GM19351 (cell line): ENCODE results near the gene SERPINB10.
A peak's percentile ranks its signal among the peaks of the same experiment; 100 is the strongest.
"Not testable (repeated sequence)": the region's sequence is repeated elsewhere in the genome, so short reads cannot be mapped to it uniquely, and the experiment has no call there.

Source experiments
- ATAC-seq: cut with Tn5 transposase; IDR thresholded peaks from one replicate; pipeline ENCODE4 v1.9.1; 2021; ENCODE audit warnings: mild to moderate bottlenecking, moderate library complexity; ENCODE audit not compliant: unreplicated experiment

SERPINB10 gene

GRCh38 chr18:63940008-63940407 lies 32.2 kb downstream of the SERPINB10 start:
- ATAC-seq, result no peak

- ATAC-seq, result not testable (repeated sequence)
Measured at GRCh38 chr18:63940543-63941050, 32.8 kb downstream of the SERPINB10 start.

- ATAC-seq, result no peak
Measured at GRCh38 chr18:63947051-63947790, 39.5 kb downstream of the SERPINB10 start.

- ATAC-seq, result peak; percentile 87
Measured at GRCh38 chr18:63949068-63949737, 41.4 kb downstream of the SERPINB10 start, which contains the start of gene HMSD. TSS of gene HMSD (plus strand) at chr18:63949301. CDS start at chr18:63953456, 4,155 bp downstream.

- ATAC-seq, result peak; percentile 53
Measured at GRCh38 chr18:63951302-63951705, 43.5 kb downstream of the SERPINB10 start.

GRCh38 chr18:63953811-63954210 lies 46.1 kb downstream of the SERPINB10 start:
- no peak for ATAC-seq

- ATAC-seq, result no peak
Measured at GRCh38 chr18:63956755-63957154, 49.0 kb downstream of the SERPINB10 start.

- ATAC-seq, result no peak
Measured at GRCh38 chr18:63960891-63961290, 53.1 kb downstream of the SERPINB10 start.

GRCh38 chr18:63961435-63961980 lies 53.8 kb downstream of the SERPINB10 start:
- ATAC-seq, result no peak

GRCh38 chr18:63962137-63962536 lies 54.4 kb downstream of the SERPINB10 start:
- ATAC-seq, result no peak

GRCh38 chr18:63963615-63964256 lies 56.0 kb downstream of the SERPINB10 start:
- peak; percentile 97 for ATAC-seq

GRCh38 chr18:63964908-63965307 lies 57.1 kb downstream of the SERPINB10 start:
- ATAC-seq, result no peak

- no peak for ATAC-seq
Measured at GRCh38 chr18:63965716-63966330, 58.1 kb downstream of the SERPINB10 start.

GRCh38 chr18:63969942-63970808 lies 62.4 kb downstream of the SERPINB10 start, which contains the start of gene SERPINB8:
TSS of gene SERPINB8 (plus strand) at chr18:63970081. CDS start at chr18:63978309, 8,228 bp downstream.
- peak; percentile 87 for ATAC-seq

- ATAC-seq, result peak; percentile 0
Measured at GRCh38 chr18:63970809-63971205, 63.0 kb downstream of the SERPINB10 start.

- ATAC-seq, result no peak
Measured at GRCh38 chr18:63971320-63972001, 63.7 kb downstream of the SERPINB10 start.

GRCh38 chr18:63972002-63972376 lies 64.2 kb downstream of the SERPINB10 start:
- ATAC-seq, result no peak

- ATAC-seq, result no peak
Measured at GRCh38 chr18:63974991-63975390, 67.2 kb downstream of the SERPINB10 start.

- ATAC-seq, result no peak
Measured at GRCh38 chr18:63975628-63976027, 67.9 kb downstream of the SERPINB10 start.
